SK-N-SH (cell line): ENCODE measurements around the gene ERBB2. TPM values are rescaled to one million over a fixed set of nuclear protein-coding genes. Genes with fewer than 3 reads are reported as not detected.

Source experiments
- CTCF ChIA-PET: fragments of 300-600, 350-600 bp; formaldehyde crosslinking; extraction: SDS; loops from one replicate; lab custom pipeline; 2021; lab: Yijun Ruan, JAX
- POLR2A ChIA-PET: fragments of 350-600 bp; sonication (Branson Sonifier 250); formaldehyde crosslinking; extraction: SDS; loops from one replicate; lab custom pipeline; 2020; ENCODE audit warnings: antibody characterized with exemption, inconsistent platforms; lab: Yijun Ruan, JAX
- DNase-seq: peaks from one replicate; pipeline ENCODE4 v3.0.0; 2012
- H2AFZ ChIP-seq: fragments of 200-600 bp; sonication (generic); 2 replicates; pipeline ENCODE4 v1.8.1; 2016; ENCODE audit warnings: antibody characterized with exemption, mild to moderate bottlenecking, low read depth
- H3F3A ChIP-seq: fragments of 200-600 bp; sonication (generic); replicated peaks from 2 replicates; pipeline ENCODE3; 2016; ENCODE audit warnings: antibody characterized with exemption, mild to moderate bottlenecking; ENCODE audit not compliant: insufficient read depth
- H3K27ac ChIP-seq, 2 experiments: fragments of 200-500 bp in 1 of 2; fragments of 200-600 bp in 1 of 2; sonication (Bioruptor generic) in 1 of 2; sonication (generic), shearing (Covaris generic) in 1 of 2; 2 replicates each; pipeline versions ENCODE4 v1.5.1 to v1.6.1; 2014 to 2016; ENCODE audit warnings: low read depth in 2 of 2, inconsistent platforms in 1 of 2, low read length in 1 of 2, mild to moderate bottlenecking in 1 of 2, mixed read lengths in 1 of 2
- H3K27me3 ChIP-seq: fragments of 200-600 bp; sonication (generic), shearing (Covaris generic); 2 replicates; pipeline ENCODE4 v1.6.1; 2016; ENCODE audit warnings: mixed run types; ENCODE audit not compliant: insufficient read depth
- H3K36me3 ChIP-seq, 2 experiments: fragments of 200-500 bp in 1 of 2; fragments of 200-600 bp in 1 of 2; sonication (Bioruptor generic) in 1 of 2; sonication (generic) in 1 of 2; replicated peaks in 1 of 2; 2 replicates each; pipeline versions ENCODE3 to v1.5.1; 2014 to 2016; ENCODE audit warnings: low read length in 1 of 2, mild to moderate bottlenecking in 1 of 2; ENCODE audit not compliant: insufficient read depth in 2 of 2, control insufficient read depth in 1 of 2
- H3K4me1 ChIP-seq, 2 experiments: fragments of 200-500 bp in 1 of 2; fragments of 200-600 bp in 1 of 2; sonication (Bioruptor generic) in 1 of 2; sonication (generic), shearing (Covaris generic) in 1 of 2; 2 replicates each; pipeline versions ENCODE4 v1.5.1 to v1.6.1; 2014 to 2016; ENCODE audit warnings: low read depth in 1 of 2, low read length in 1 of 2, mixed run types in 1 of 2; ENCODE audit not compliant: insufficient read depth in 2 of 2, control insufficient read depth in 1 of 2
- H3K4me2 ChIP-seq: fragments of 200-600 bp; sonication (generic), shearing (Covaris generic); 2 replicates; pipeline ENCODE4 v1.6.1; 2017; ENCODE audit warnings: mixed run types
- H3K4me3 ChIP-seq, 2 experiments: fragments of 200-500 bp in 1 of 2; fragments of 200-600 bp in 1 of 2; sonication (Bioruptor generic) in 1 of 2; sonication (generic), shearing (Covaris generic) in 1 of 2; 2 replicates each; pipeline versions ENCODE4 v1.5.1 to v1.8.1; 2014 to 2016; ENCODE audit warnings: low read depth in 2 of 2, inconsistent platforms in 1 of 2, low read length in 1 of 2, mild to moderate bottlenecking in 1 of 2, mixed read lengths in 1 of 2, moderate library complexity in 1 of 2
- H3K79me2 ChIP-seq: fragments of 200-600 bp; sonication (generic); 2 replicates; pipeline ENCODE4 v1.8.1; 2017; ENCODE audit warnings: mild to moderate bottlenecking; ENCODE audit not compliant: insufficient read depth
- H3K9ac ChIP-seq: fragments of 200-600 bp; sonication (generic); 2 replicates; pipeline ENCODE4 v1.6.1; 2017; ENCODE audit warnings: mixed run types
- H3K9me2 ChIP-seq: fragments of 200-600 bp; sonication (generic); 2 replicates; pipeline ENCODE4 v1.6.1; 2017; ENCODE audit warnings: mixed run types
- H3K9me3 ChIP-seq: fragments of 200-600 bp; sonication (generic); 2 replicates; pipeline ENCODE4 v1.6.1; 2017; ENCODE audit warnings: mixed run types, mild to moderate bottlenecking, moderate library complexity
- H4K20me1 ChIP-seq: fragments of 200-600 bp; sonication (generic); 2 replicates; pipeline ENCODE4 v1.6.1; 2017; ENCODE audit warnings: mild to moderate bottlenecking, mixed run types; ENCODE audit not compliant: insufficient read depth
- CTCF ChIP-seq: fragments of 200-600 bp; sonication (generic); IDR thresholded peaks from 2 replicates; pipeline ENCODE4 v1.6.1; 2017; ENCODE audit warnings: antibody characterized with exemption, mild to moderate bottlenecking, moderate library complexity
- ELF1 ChIP-seq: IDR thresholded peaks from 2 replicates; pipeline ENCODE4 v1.4.0; 2012
- EZH2phosphoT487 ChIP-seq: fragments of 200-600 bp; sonication (generic); IDR thresholded peaks from 2 replicates; pipeline ENCODE4 v1.6.1; 2017; ENCODE audit warnings: low read depth, mixed run types, mild to moderate bottlenecking, antibody characterized with exemption, moderate library complexity, borderline replicate concordance
- FOXM1 ChIP-seq: IDR thresholded peaks from 2 replicates; pipeline ENCODE4 v1.4.0; 2012; ENCODE audit warnings: low read depth, mild to moderate bottlenecking
- IRF3 ChIP-seq: fragments of 150-350 bp; IDR thresholded peaks from 2 replicates; pipeline ENCODE4 v1.6.1; 2016; ENCODE audit warnings: mild to moderate bottlenecking, low read depth, low read length
- MXI1 ChIP-seq: IDR thresholded peaks from 2 replicates; pipeline ENCODE4 v1.6.1; 2012; ENCODE audit warnings: mild to moderate bottlenecking, low read depth, low read length, improper control_type of control experiment
- POLR2AphosphoS5 ChIP-seq: IDR thresholded peaks from 2 replicates; pipeline ENCODE4 v1.6.1; 2012; ENCODE audit warnings: low read depth, low read length
- RAD21 ChIP-seq: IDR thresholded peaks from 2 replicates; pipeline ENCODE4 v1.6.1; 2012; ENCODE audit warnings: mild to moderate bottlenecking, low read length
- RFX5 ChIP-seq: IDR thresholded peaks from 2 replicates; pipeline ENCODE4 v1.6.1; 2012; ENCODE audit warnings: mild to moderate bottlenecking, improper control_type of control experiment, low read length
- SMC3 ChIP-seq: IDR thresholded peaks from 2 replicates; pipeline ENCODE4 v1.6.1; 2012; ENCODE audit warnings: low read depth, low read length, improper control_type of control experiment
- TAF1 ChIP-seq: IDR thresholded peaks from 2 replicates; pipeline ENCODE4 v1.6.1; 2012; ENCODE audit warnings: low read depth, mild to moderate bottlenecking, low read length, moderate library complexity, borderline replicate concordance
- TEAD4 ChIP-seq: IDR thresholded peaks from 2 replicates; pipeline ENCODE4 v1.4.0; 2012; ENCODE audit warnings: mild to moderate bottlenecking, borderline replicate concordance; ENCODE audit not compliant: insufficient read depth
- WGBS: methylation state at CpG from one replicate; pipeline ENCODE4 v1.1.6; 2017; ENCODE audit warnings: low lambda C conversion rate; 5-methylcytosine and 5-hydroxymethylcytosine counted together
- polyA plus RNA-seq, 3 experiments: library from polyadenylated mRNA; depleted of rRNA; stranded (reverse); fragments of >200 nt; gene quantifications; 2 replicates each; pipeline ENCODE4 v1.2.3, GENCODE V29; 2012
- TF ChIP-seq, protein P1 (sequence below): fragments of 150-350 bp; IDR thresholded peaks from 2 replicates; pipeline ENCODE4 v1.6.1; 2017; ENCODE audit warnings: antibody characterized with exemption, low read length, low read depth, borderline replicate concordance
- TF ChIP-seq, protein P2 (sequence below): IDR thresholded peaks from 2 replicates; pipeline ENCODE4 v1.4.0; 2012; ENCODE audit warnings: low read depth, borderline replicate concordance
- TF ChIP-seq, protein P3 (sequence below): IDR thresholded peaks from 2 replicates; pipeline ENCODE4 v1.4.0; 2012; ENCODE audit warnings: low read depth

ERBB2 gene
- polyA plus RNA-seq, 1 of the 3 experiments (the other 2 are of a cell fraction), result 1.9 TPM

DNA sequence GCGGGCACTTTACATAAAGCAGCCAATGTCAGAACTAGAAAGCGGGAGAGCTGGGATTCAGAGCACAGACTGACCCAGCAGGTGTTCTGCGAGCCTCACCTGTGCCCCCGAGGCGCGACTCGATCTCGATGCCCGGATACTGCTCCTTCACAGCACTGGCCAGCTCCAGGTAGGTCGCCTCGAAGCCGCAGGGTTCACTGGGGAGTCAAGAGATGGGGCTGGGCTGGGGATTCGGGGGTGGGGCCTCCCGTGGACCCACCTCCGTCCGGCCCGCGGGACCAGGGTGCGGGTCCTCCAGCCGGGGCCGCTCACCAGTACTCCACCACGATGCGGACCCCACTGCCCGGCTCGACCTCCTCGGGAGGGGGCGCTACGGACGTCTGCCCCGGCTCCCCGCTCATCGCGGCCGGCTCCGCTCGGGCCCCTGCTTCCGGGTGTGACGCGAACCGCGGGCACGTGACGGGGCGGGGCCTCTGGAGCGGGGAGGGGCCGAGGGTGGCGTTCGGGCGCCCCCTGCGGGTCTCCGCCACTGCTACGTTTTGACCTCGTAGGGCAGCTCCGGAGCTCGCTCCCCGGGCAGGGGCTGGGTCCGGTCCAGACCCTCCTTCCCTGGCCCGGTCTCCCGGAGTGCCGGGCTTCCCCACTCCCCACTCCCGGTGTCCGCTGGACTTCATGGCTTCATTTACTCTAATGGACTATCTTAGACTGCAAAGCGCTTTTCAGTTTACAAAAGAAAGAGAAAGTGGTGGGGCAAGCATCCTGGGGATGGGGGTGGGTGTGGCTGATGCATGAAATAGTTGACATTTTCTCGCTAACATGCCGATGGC is 30.4 kb downstream of the ERBB2 start, which contains the start of gene MIEN1:
Gene MIEN1 (minus strand): TSS at position 438 of the 827 bp plus-strand sequence. CDS start 37 bp downstream, at position 401.
- Histone ChIP-seq H3K4me3 (peak within 1 kb of the TSS; percentile 65 to 96), H3K4me2 (peak within 1 kb of the TSS; percentile 96), H3F3A (no peaks in the 10 kb centered on the region), H3K27ac (peak within 1 kb of the TSS; percentile 65 to 76; a peak in 3 of 4 replicates), H3K36me3 (peaks cover 0 to 4% of the 10 kb centered on the region in 2 experiments), H2AFZ (peak within 1 kb of the TSS; percentile 98), H4K20me1 (no peaks in the 10 kb centered on the region), H3K9ac (peak within 1 kb of the TSS; percentile 91), H3K27me3 (no peaks in the 10 kb centered on the region), H3K9me2 (no peaks in the 10 kb centered on the region), H3K79me2 (no peaks in the 10 kb centered on the region; the same call in 1 of the 2 replicates), H3K9me3 (no peaks in the 10 kb centered on the region), H3K4me1 (peaks cover 0 to 8% of the 10 kb centered on the region in 2 experiments; a peak in 1 of 4 replicates)
- no peak for TF ChIP-seq TEAD4
- TF ChIP-seq POLR2AphosphoS5, result peak; percentile 73
- TF ChIP-seq TAF1, result peak; percentile 15; the same call in 1 of the 2 replicates
- TF ChIP-seq IRF3, result no peak
- TF ChIP-seq MXI1, result peak; percentile 59
- TF ChIP-seq, protein P1, sequence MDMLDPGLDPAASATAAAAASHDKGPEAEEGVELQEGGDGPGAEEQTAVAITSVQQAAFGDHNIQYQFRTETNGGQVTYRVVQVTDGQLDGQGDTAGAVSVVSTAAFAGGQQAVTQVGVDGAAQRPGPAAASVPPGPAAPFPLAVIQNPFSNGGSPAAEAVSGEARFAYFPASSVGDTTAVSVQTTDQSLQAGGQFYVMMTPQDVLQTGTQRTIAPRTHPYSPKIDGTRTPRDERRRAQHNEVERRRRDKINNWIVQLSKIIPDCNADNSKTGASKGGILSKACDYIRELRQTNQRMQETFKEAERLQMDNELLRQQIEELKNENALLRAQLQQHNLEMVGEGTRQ, result peak; percentile 85
- TF ChIP-seq ELF1, result peak; percentile 98
- peak; percentile 43 for TF ChIP-seq RAD21
- TF ChIP-seq, protein P2, sequence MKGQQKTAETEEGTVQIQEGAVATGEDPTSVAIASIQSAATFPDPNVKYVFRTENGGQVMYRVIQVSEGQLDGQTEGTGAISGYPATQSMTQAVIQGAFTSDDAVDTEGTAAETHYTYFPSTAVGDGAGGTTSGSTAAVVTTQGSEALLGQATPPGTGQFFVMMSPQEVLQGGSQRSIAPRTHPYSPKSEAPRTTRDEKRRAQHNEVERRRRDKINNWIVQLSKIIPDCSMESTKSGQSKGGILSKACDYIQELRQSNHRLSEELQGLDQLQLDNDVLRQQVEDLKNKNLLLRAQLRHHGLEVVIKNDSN, result peak; percentile 99
- TF ChIP-seq EZH2phosphoT487, result no peak
- TF ChIP-seq, protein P3, sequence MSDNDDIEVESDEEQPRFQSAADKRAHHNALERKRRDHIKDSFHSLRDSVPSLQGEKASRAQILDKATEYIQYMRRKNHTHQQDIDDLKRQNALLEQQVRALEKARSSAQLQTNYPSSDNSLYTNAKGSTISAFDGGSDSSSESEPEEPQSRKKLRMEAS, result peak; percentile 34; the same call in 1 of the 2 replicates
- no peak for TF ChIP-seq FOXM1
- TF ChIP-seq CTCF, result peak; percentile 76
- no peak for TF ChIP-seq RFX5
- TF ChIP-seq SMC3, result peak; percentile 20; the same call in 1 of the 2 replicates
- CTCF ChIA-PET, result interaction anchor here (0.6 to 4.6 kb wide), 39 partner anchors 9 to 560 kb away, joined by 3 to 27 read pairs (median 5); partner anchors contain the start of genes ERBB2, PNMT and PSMD3
- POLR2A ChIA-PET, result interaction anchor here (1.1 to 1.5 kb wide), 2 partner anchors 19 to 43 kb away, joined by 3 read pairs; partner anchors contain the start of gene PGAP3
- DNase-seq, result peak; percentile 99
- WGBS, result 11% methylated on average over 10 of the region's 65 CpGs
